Thyroid gland (tissue), 4 donors: ENCODE measurements around the gene OR12D3.

Source experiments
- POLR2A ChIP-seq, 2 donors: fragments of 450-650 bp; IDR thresholded peaks; one replicate each; pipeline ENCODE4 v1.6.1; 2017; ENCODE audit warnings: antibody characterized with exemption in 2 of 2, mild to moderate bottlenecking in 2 of 2, moderate library complexity in 1 of 2
- TF ChIP-seq, protein P1 (sequence below), 6 experiments: fragments of 200-600 bp in 3 of 6; fragments of 450-650 bp in 3 of 6; sonication (generic) in 3 of 6; IDR thresholded peaks; one replicate each; pipeline ENCODE4 v1.5.1; 2016 to 2019; ENCODE audit warnings: antibody characterized with exemption in 6 of 6, mild to moderate bottlenecking in 2 of 6, inconsistent platforms in 1 of 6, moderate library complexity in 1 of 6

DNA sequence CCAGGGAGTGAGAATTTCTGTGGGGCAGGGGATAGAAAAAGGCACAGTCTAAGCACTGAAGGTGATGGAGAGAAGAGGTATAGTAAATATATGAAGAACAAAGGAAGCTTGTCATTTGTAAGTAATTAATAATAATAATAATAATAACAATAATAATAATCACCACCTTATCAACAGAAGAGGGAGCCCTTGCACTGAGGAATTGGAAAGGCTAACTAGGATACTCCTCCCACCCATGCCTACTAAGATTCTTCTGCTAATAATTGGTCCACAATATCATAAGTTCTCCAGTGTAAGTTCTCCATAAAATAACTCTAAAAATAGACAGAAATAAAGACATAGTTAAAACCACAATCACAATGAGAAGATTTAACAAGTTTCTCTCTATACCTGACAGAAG, 912 bp upstream of the OR12D3 start:
- TF ChIP-seq, protein P1, sequence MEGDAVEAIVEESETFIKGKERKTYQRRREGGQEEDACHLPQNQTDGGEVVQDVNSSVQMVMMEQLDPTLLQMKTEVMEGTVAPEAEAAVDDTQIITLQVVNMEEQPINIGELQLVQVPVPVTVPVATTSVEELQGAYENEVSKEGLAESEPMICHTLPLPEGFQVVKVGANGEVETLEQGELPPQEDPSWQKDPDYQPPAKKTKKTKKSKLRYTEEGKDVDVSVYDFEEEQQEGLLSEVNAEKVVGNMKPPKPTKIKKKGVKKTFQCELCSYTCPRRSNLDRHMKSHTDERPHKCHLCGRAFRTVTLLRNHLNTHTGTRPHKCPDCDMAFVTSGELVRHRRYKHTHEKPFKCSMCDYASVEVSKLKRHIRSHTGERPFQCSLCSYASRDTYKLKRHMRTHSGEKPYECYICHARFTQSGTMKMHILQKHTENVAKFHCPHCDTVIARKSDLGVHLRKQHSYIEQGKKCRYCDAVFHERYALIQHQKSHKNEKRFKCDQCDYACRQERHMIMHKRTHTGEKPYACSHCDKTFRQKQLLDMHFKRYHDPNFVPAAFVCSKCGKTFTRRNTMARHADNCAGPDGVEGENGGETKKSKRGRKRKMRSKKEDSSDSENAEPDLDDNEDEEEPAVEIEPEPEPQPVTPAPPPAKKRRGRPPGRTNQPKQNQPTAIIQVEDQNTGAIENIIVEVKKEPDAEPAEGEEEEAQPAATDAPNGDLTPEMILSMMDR (IDR thresholded peaks at IDR 0.05): no peak
- no peak for TF ChIP-seq POLR2A (IDR thresholded peaks at IDR 0.05)
